Urothelium cell line (cell line): ENCODE measurements around the gene ATP11A.

Source experiments
- DNase-seq: peaks from one replicate; pipeline ENCODE4 v3.0.0; 2011; ENCODE audit warnings: low spot score, mixed read lengths
- FAIRE-seq: peaks from 2 replicates; lab custom pipeline; 2011; peaks lifted over from hg19 to GRCh38; lab: Jason Lieb, UNC

ATP11A gene

GRCh38 chr13:112771877-112772538 lies 82.2 kb downstream of the ATP11A start:
- no peak for DNase-seq
- FAIRE-seq: no peak

- DNase-seq (no peak), FAIRE-seq (no peak)
Observed at GRCh38 chr13:112772539-112772909, 82.7 kb downstream of the ATP11A start.

- DNase-seq: no peak
- FAIRE-seq: no peak
Observed at GRCh38 chr13:112772929-112773328, 83.1 kb downstream of the ATP11A start.

- no peak for DNase-seq
- FAIRE-seq: no peak
Observed at GRCh38 chr13:112773601-112774447, 84.0 kb downstream of the ATP11A start.

GRCh38 chr13:112774448-112774792 lies 84.6 kb downstream of the ATP11A start:
- no peak for FAIRE-seq

GRCh38 chr13:112774829-112775565 lies 85.2 kb downstream of the ATP11A start:
- FAIRE-seq (no peak), DNase-seq (no peak)

More at GRCh38 chr13:112774448-112774792, 84.6 kb downstream of the ATP11A start:
- no peak for DNase-seq

GRCh38 chr13:112775791-112776279 lies 86.0 kb downstream of the ATP11A start:
- peak; percentile 17 for FAIRE-seq

GRCh38 chr13:112776354-112776753 lies 86.5 kb downstream of the ATP11A start:
- DNase-seq: no peak
- FAIRE-seq: no peak

More at GRCh38 chr13:112775791-112776279, 86.0 kb downstream of the ATP11A start:
- DNase-seq: no peak

- DNase-seq (no peak), FAIRE-seq (no peak)
Observed at GRCh38 chr13:112776971-112777370, 87.1 kb downstream of the ATP11A start.

GRCh38 chr13:112777637-112778406 lies 88.0 kb downstream of the ATP11A start:
- DNase-seq (no peak), FAIRE-seq (peak; percentile 48)

GRCh38 chr13:112779856-112780604 lies 90.2 kb downstream of the ATP11A start:
- DNase-seq (no peak), FAIRE-seq (no peak)

GRCh38 chr13:112781287-112781686 lies 91.4 kb downstream of the ATP11A start:
- DNase-seq (no peak), FAIRE-seq (peak; percentile 13)

- FAIRE-seq (no peak), DNase-seq (no peak)
Observed at GRCh38 chr13:112781881-112782361, 92.1 kb downstream of the ATP11A start.

GRCh38 chr13:112782429-112783010 lies 92.7 kb downstream of the ATP11A start:
- FAIRE-seq (no peak), DNase-seq (no peak)

GRCh38 chr13:112783135-112783977 lies 93.5 kb downstream of the ATP11A start:
- DNase-seq (no peak), FAIRE-seq (no peak)

GRCh38 chr13:112783978-112784371 lies 94.1 kb downstream of the ATP11A start:
- DNase-seq (no peak), FAIRE-seq (no peak)

- no peak for FAIRE-seq
Observed at GRCh38 chr13:112784811-112785482, 95.1 kb downstream of the ATP11A start.

GRCh38 chr13:112785483-112785856 lies 95.6 kb downstream of the ATP11A start:
- FAIRE-seq: no peak

More at GRCh38 chr13:112784811-112785482, 95.1 kb downstream of the ATP11A start:
- no peak for DNase-seq

More at GRCh38 chr13:112785483-112785856, 95.6 kb downstream of the ATP11A start:
- DNase-seq: no peak
